GM18868 (cell line): ENCODE data around the gene KRTAP12-2.
"Not testable (repeated sequence)": the region's sequence is repeated elsewhere in the genome, so short reads cannot be mapped to it uniquely, and the experiment has no call there.

ENCODE experiments used
- ATAC-seq: cut with Tn5 transposase; IDR thresholded peaks from one replicate; pipeline ENCODE4 v1.9.1; 2021; ENCODE audit warnings: mild to moderate bottlenecking, moderate library complexity; ENCODE audit not compliant: unreplicated experiment

The KRTAP12-2 gene

DNA sequence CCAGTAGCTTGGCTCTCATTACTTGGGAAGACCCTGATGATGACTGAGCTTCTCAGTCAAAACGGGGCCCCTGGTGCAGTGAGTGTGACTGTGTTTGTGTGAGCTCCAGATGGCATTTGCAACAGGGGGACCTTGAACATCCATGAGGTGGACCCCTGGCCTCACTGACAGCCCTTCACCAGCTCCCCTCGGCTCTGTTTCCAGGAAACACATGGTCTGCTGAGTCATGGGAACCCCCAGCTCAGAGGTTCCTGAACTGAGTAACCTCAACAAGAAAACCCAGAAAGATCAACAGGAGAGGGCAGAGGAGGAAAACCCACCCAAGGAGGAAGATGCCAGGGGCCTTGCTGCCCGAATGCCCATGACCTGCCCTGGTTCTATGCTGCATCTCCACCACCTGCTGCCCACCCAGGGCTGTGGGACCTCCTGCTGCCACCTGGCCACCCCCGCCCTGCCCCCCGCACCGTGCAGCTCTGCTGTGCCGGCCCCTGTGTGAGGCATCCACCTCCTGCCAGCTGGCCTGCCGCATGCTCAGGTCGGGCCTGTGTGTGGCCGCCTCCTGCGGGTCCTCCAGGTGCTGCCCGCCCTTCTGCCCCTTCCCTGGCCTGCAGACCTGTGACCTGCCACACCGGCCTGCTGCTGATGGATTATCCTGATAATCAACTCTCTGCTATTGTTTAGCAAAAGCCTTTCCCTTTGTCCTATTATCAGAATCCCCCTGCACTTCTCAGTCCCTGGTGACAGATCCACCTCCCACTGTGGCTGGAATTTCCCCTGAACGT, 19.5 kb upstream of the KRTAP12-2 start:
- ATAC-seq, result no peak

DNA sequence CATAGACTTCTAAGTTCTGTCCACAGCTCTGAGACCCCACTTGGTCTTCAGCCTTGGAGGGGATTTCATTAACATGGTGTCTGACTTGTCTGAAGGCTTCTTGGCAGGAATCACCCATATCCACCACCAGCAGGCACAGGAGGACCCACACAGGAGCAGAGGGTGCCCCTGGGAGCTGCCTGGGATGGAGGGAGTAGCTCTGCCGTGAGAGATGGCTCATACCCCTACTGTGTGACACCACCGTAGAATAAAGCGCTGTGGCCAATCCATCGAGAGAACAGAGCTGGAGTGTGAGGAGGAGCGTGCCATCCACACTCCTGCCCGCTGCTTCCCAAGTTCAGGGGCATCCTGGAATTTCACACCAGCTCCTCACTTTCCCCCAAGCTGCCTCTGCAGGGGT, 18.3 kb upstream of the KRTAP12-2 start:
- ATAC-seq, result not testable (repeated sequence)

DNA sequence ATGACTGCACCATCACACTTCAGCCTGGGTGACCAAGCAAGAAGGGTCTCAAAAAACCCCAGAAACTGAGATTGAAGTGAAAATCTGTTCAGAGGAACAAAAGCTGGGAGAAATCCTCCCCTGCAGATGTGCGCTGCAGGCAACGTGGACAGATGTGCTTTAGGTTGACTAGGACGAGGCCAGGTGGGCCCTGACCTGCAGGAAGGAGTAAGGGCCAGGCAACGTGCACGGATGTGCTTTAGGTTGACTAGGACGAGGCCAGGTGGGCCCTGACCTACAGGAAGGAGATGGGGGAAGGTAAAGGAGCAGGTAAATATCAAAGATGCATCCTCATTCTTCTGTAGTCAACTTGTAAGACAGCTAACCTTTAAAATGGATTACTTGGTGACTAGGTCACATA, 17.8 kb upstream of the KRTAP12-2 start:
- ATAC-seq, result no peak

DNA sequence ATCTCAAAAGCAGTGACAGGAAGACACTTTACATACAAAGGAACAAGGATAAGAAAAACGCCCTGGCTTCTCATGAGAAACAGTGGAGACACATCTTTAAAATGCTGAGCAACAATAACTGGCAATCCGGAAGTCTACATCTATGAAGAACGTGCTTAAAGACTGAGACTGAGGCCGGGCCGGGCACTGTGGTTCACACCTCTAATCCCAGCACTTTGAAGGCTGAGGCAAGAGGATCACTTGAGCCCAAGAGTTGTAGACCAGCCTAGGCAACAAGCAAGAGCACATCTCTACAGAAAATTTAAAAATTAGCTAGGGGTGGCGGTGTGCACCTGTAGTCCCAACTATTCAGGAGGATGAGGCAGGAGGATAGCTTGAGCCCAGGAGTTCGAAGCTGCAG, 17.4 kb upstream of the KRTAP12-2 start:
- no peak for ATAC-seq

DNA sequence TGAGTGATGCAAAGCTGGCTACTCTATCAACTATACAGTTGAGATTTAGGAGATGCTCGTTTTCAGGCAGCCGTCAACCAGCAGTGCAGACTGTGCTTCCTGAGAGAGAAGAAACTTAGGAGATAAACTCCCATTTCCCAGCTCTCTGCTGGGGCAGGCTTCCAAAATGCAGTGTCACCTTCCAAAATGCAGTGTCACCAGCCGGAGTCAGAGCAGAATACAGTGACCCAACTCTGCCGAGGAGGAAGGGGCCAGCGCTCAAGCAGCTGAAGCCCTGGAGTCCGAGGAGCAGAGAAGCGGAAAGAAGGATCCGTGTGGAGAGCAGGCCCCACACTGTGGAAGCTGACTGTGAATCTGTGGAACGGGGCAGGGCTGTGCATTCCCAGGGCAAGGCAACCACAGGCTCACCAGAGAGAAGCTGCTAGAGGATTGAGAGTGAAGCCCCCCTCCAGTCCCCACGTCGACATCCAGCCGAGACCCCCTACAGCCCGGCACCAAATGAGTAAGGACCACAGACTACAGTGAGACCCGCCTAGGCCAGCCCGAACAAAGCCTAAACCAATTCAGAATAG, 15.9 kb upstream of the KRTAP12-2 start:
- no peak for ATAC-seq

- ATAC-seq, result no peak
Observed at GRCh38 chr21:44681861-44682579, 15.3 kb upstream of the KRTAP12-2 start, which contains the start of gene KRTAP12-1. KRTAP12-1 (minus strand) TSS chr21:44682163; CDS start chr21:44682123, 40 bp downstream.

GRCh38 chr21:44681152-44681551, 14.4 kb upstream of the KRTAP12-2 start:
- ATAC-seq, result no peak

DNA sequence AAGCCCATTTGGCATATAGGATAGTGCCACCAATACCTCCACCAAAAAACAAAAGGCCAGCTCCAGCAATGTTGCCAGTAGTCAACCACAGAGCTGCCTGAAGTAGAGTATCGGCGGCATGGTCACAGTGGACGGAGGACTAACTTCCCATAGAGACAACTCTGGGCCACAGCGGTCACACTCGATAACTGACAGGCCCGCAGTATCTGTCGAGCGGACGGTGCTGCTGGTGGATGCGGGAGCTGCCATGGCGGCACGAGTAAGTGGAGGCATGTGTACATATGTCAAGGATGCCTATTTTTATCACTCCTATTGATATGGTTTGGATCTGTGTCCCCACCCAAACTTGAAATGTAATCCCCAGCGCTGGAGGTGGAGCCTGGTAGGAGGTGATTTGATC, 11.2 kb upstream of the KRTAP12-2 start:
- ATAC-seq, result no peak

- ATAC-seq, result no peak
Observed at GRCh38 chr21:44671911-44672310, 5.2 kb upstream of the KRTAP12-2 start.

DNA sequence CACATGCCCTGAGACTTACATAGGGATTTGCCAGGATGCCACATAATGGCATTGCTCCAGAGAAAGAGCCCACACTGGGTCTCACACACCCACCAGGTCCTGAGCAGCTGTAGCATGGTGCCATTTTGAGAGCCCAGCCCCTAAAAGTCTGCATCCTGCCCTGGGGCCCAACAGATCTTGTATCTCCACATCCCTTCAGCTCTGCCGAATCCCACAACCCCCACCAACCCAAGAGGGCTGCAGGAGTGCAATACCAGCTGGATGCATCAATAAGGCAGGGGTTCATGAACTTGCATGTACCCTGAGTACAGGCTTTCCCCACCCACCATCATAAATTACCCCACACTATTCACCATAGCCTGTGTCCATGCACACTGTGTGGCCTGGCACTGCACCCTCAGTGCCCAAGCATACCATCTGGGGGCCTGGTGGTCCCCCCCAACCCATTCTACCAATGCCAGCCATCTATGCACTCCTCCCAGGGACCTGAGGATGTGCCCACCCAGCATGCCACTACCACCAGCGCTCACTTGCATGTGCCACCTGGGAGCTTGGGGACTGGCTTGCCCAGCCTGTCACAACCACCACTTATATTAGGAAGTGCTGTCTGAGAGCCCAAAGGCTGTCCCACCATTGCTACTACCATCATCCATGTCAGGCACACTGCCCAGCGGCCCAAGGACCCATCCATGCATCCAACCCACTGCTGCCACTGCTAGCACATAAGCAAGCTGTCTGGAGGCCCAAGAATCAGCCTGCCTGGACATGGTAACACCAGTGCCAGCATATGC, 4.1 kb upstream of the KRTAP12-2 start:
- no peak for ATAC-seq

DNA sequence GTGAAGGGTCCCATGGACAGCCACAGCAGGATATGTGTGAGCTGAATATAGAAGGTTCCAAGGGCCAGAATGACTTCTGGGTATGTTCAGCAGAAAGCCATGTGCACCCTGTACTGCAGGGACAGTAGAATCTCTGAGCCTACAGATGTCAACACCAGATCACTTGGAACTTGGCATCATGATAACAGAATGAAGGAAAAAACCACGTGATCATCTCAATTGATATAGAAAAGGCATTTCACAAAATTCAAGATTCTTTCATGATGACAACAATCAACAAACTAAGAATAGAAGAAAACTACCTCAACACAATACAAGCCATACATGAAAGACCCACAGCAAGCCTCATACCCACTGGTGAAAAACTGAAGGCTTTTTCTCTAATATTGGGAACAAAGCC, 885 bp upstream of the KRTAP12-2 start:
- no peak for ATAC-seq

DNA sequence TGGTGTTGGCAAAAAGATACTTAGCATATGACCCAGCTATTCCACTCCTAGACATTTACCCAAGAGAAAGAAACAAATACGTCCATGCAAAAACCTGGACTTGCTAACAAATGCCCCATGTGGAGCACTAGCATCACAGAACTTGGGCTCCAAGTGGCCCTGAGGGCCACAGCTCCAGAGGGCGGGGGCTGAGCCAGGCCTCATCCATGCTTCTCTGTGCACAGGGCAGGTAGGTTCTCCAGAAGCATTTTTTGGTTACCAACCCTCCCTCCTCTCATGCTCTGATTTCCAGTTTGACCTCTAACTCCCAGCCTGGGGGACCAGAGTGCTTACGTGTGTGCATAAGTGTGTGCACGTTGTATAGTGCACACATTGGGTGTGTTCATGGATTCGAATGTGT, 2.0 kb downstream of the KRTAP12-2 start:
- ATAC-seq, result no peak

- ATAC-seq, result not testable (repeated sequence)
Observed at GRCh38 chr21:44661567-44661966, 5.2 kb downstream of the KRTAP12-2 start.

GRCh38 chr21:44658913-44659595, 7.7 kb downstream of the KRTAP12-2 start:
- no peak for ATAC-seq

DNA sequence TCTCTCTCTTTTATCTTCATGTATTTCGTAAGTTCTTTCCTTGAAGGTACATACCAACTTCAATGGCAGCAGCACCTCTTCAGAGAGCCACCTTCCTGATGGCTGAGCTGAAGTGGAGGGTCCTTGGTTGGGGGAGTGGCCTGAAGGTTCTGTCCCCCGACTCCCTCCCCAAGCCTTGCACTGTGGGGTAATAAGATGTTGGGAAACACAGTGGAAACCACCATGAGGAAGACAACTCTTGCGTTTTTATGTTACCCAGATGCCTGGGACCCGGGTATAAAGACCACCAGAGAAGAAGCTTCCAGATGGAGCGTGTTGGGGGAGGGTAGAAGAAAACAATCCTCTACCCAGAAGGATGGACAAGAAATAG, 8.2 kb downstream of the KRTAP12-2 start:
- ATAC-seq, result no peak

DNA sequence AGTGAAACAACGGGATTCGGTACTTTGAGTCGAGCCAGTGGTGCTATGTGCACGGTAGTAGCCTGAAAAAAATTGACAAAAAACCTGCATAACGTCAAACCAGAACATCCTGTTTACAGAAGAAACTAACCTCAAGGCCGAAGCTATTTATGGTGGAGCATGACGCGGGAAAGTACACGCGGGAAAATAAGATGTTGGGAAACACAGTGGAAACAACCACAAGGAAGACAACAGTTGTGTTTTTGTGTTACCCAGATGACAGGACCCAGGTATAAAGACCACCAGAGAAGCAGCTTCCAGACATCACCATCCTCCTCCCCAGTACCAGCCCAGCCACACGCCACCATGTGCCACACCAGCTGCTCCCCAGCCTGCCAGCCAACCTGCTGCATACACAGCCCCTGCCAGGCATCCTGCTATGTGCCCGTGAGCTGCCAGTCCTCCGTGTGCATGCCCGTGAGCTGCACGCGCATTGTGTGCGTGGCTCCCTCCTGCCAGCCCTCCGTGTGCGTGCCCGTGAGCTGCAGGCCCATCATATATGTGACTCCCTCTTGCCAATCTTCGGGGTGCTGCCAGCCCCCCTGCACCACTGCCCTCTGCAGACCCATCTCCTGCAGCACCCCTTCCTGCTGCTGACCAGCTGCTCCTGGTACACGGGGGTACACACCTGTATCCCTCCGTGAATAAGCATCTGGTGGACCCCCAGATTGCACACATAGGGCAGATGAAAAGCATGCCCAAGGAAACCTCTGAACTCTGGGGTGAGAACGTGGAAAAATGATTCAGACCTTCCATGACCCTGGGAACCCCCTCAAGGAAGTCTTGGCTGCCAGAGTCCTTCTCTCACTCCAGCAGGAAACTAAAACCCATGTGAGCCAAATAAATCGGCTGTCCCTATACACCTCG, 8.8 kb downstream of the KRTAP12-2 start, which contains the start of gene KRTAP12-3:
TSS of gene KRTAP12-3 (plus strand) at position 298 of the 906 bp plus-strand sequence. CDS start at position 346, 48 bp downstream.
- no peak for ATAC-seq

- no peak for ATAC-seq
Observed at GRCh38 chr21:44656868-44657267, 9.9 kb downstream of the KRTAP12-2 start.

- no peak for ATAC-seq
Observed at GRCh38 chr21:44654576-44655175, 12.1 kb downstream of the KRTAP12-2 start, which contains the start of gene KRTAP12-4. KRTAP12-4 (minus strand) TSS chr21:44654659; CDS start chr21:44654614, 45 bp downstream.
